ENCODE results near the gene RPS29. TPM values are rescaled to one million over a fixed set of nuclear protein-coding genes. Genes with fewer than 3 reads are reported as not detected.

RPS29 gene
- total and polyA plus RNA-seq, 9 donors = 1,810 to 35,664 (median 2,389) TPM

- peaks cover 2% of the 10 kb centered on the region for H3K4me1 ChIP-seq (ENCODE audit: insufficient read depth)
- no peaks in the 10 kb centered on the region for H3K27me3 ChIP-seq
- H3K4me3 ChIP-seq = peak within 1 kb of the TSS; percentile 83
- no peaks in the 10 kb centered on the region for H3K9me3 ChIP-seq
- WGBS, 3 donors = 0% methylated on average over 77 of the region's 77 CpGs
- TF ChIP-seq POLR2A (IDR thresholded peaks at IDR 0.05) (peak; percentile 32), CTCF (IDR thresholded peaks at IDR 0.05) (peak in 2 of 3 donors; percentile 8 to 38), EP300 (IDR thresholded peaks at IDR 0.05) (no peak)
- H3K27ac ChIP-seq = peak within 1 kb of the TSS; percentile 77 to 94
- intact Hi-C loops (cut with DNase I) = no loop called here
- peak; percentile 77 to 89 (median 82) for DNase-seq
- H3K36me3 ChIP-seq = no peaks in the 10 kb centered on the region
These were observed 12.5 kb upstream of the RPS29 start, which contains the start of gene LRR1 for GRCh38 chr14:49598485-49599300. LRR1 (plus strand) TSS chr14:49598940; CDS start chr14:49599021, 81 bp downstream.

- Histone ChIP-seq H3K9me3 (no peaks in the 10 kb centered on the region), H3K4me1 (ENCODE audit: insufficient read depth) (peaks cover 2% of the 10 kb centered on the region), H3K27me3 (no peaks in the 10 kb centered on the region), H3K36me3 (no peaks in the 10 kb centered on the region), H3K4me3 (peak overlapping the region; percentile 83), H3K27ac (peak overlapping the region; percentile 77 to 94)
- TF ChIP-seq CTCF (IDR thresholded peaks at IDR 0.05) = no peak
- TF ChIP-seq EP300 (IDR thresholded peaks at IDR 0.05) = no peak
- no peak for TF ChIP-seq POLR2A (IDR thresholded peaks at IDR 0.05)
- DNase-seq = no peak
- 0% methylated on average over 15 of the region's 15 CpGs for WGBS, 3 donors
- intact Hi-C loops (cut with DNase I) = no loop called here
These were observed 12.0 kb upstream of the RPS29 start for GRCh38 chr14:49598189-49598484.

GRCh38 chr14:49594347-49595091 is 8.3 kb upstream of the RPS29 start:
- Histone ChIP-seq H3K36me3 (no peaks in the 10 kb centered on the region), H3K9me3 (no peaks in the 10 kb centered on the region), H3K4me3 (no peak overlapping the region), H3K27me3 (no peaks in the 10 kb centered on the region), H3K4me1 (ENCODE audit: insufficient read depth) (peaks cover 2% of the 10 kb centered on the region), H3K27ac (no peak overlapping the region)
- 13 to 21% (median 18%) methylated on average over 4 of the region's 4 CpGs for WGBS, 3 donors
- intact Hi-C loops (cut with DNase I) = no loop called here
- DNase-seq = no peak
- TF ChIP-seq EP300 (IDR thresholded peaks at IDR 0.05) = no peak
- no peak for TF ChIP-seq POLR2A (IDR thresholded peaks at IDR 0.05)
- TF ChIP-seq CTCF (IDR thresholded peaks at IDR 0.05) = no peak

- intact Hi-C loops (cut with DNase I) = no loop called here
- Histone ChIP-seq H3K36me3 (no peaks in the 10 kb centered on the region), H3K4me3 (no peak overlapping the region), H3K9me3 (no peaks in the 10 kb centered on the region), H3K4me1 (ENCODE audit: insufficient read depth) (peaks cover 2% of the 10 kb centered on the region), H3K27me3 (no peaks in the 10 kb centered on the region), H3K27ac (no peak overlapping the region)
- 81 to 90% (median 87%) methylated on average over 3 of the region's 3 CpGs for WGBS, 3 donors
- TF ChIP-seq CTCF (IDR thresholded peaks at IDR 0.05) (no peak), POLR2A (IDR thresholded peaks at IDR 0.05) (no peak), EP300 (IDR thresholded peaks at IDR 0.05) (no peak)
- no peak for DNase-seq
These were observed 6.8 kb upstream of the RPS29 start for GRCh38 chr14:49593016-49593415.

All from ovary (tissue), 9 donors.